GM23338 (cell line): ENCODE results near the gene MIOS. TPM values are rescaled to one million over a fixed set of nuclear protein-coding genes. Genes with fewer than 3 reads are reported as not detected.

Experiments used
- ATAC-seq: fragments of 200-7000 bp; cut with Tn5 transposase; 3 replicates; pipeline ENCODE4 v1.9.1; 2020
- DNase-seq: peaks from one replicate; pipeline ENCODE4 v3.0.0-alpha.2; 2015; ENCODE audit warnings: low spot score
- H2AFZ ChIP-seq: fragments of 200-600 bp; sonication (generic); 2 replicates; pipeline ENCODE4 v1.8.0; 2016; ENCODE audit warnings: antibody characterized with exemption, mild to moderate bottlenecking, moderate library complexity
- H3F3A ChIP-seq: fragments of 200-600 bp; sonication (generic); replicated peaks from 2 replicates; pipeline ENCODE4 v1.8.0; 2017; ENCODE audit warnings: antibody characterized with exemption, mixed run types, low read depth
- H3K27ac ChIP-seq: fragments of 200-600 bp; sonication (generic); 2 replicates; pipeline ENCODE4 v1.6.1; 2016; ENCODE audit warnings: low read depth
- H3K27me3 ChIP-seq: fragments of 200-600 bp; sonication (generic); 2 replicates; pipeline ENCODE4 v1.8.0; 2016; ENCODE audit warnings: mild to moderate bottlenecking, mixed run types, moderate library complexity; ENCODE audit not compliant: insufficient read depth
- H3K36me3 ChIP-seq: fragments of 200-600 bp; sonication (generic); 2 replicates; pipeline ENCODE4 v1.8.0; 2016; ENCODE audit warnings: mild to moderate bottlenecking; ENCODE audit not compliant: insufficient read depth
- H3K4me1 ChIP-seq: fragments of 200-600 bp; sonication (generic); 2 replicates; pipeline ENCODE4 v1.8.0; 2016; ENCODE audit warnings: mild to moderate bottlenecking, moderate library complexity; ENCODE audit not compliant: insufficient read depth
- H3K4me2 ChIP-seq: fragments of 200-600 bp; sonication (generic); 2 replicates; pipeline ENCODE4 v1.7.1; 2017; ENCODE audit warnings: mixed run types
- H3K4me3 ChIP-seq: fragments of 200-600 bp; sonication (generic); 2 replicates; pipeline ENCODE4 v1.6.1; 2016; ENCODE audit warnings: mixed run types
- H3K79me2 ChIP-seq: fragments of 200-600 bp; sonication (generic); replicated peaks from 2 replicates; pipeline ENCODE4 v1.8.0; 2017; ENCODE audit warnings: mild to moderate bottlenecking; ENCODE audit not compliant: insufficient read depth
- H3K9me2 ChIP-seq: fragments of 200-600 bp; sonication (generic); 2 replicates; pipeline ENCODE4 v1.8.0; 2017; ENCODE audit not compliant: insufficient read depth
- H4K20me1 ChIP-seq: fragments of 200-600 bp; sonication (generic); replicated peaks from 2 replicates; pipeline ENCODE4 v1.8.0; 2017; ENCODE audit warnings: mild to moderate bottlenecking; ENCODE audit not compliant: insufficient read depth
- H3K27ac Mint-ChIP-seq: 2 replicates; pipeline ENCODE4 v1.8.0; 2020; ENCODE audit warnings: inconsistent platforms, mild to moderate bottlenecking, moderate library complexity, mixed read lengths
- H3K27me3 Mint-ChIP-seq: 3 replicates; pipeline ENCODE4 v1.8.0; 2022; ENCODE audit warnings: low read depth, mild to moderate bottlenecking, moderate library complexity, mixed read lengths, inconsistent platforms; ENCODE audit not compliant: insufficient read depth, poor library complexity
- H3K36me3 Mint-ChIP-seq: 3 replicates; pipeline ENCODE4 v1.8.0; 2021; ENCODE audit warnings: low read depth, mild to moderate bottlenecking, inconsistent platforms, moderate library complexity, mixed read lengths
- H3K4me1 Mint-ChIP-seq: 3 replicates; pipeline ENCODE4 v1.8.0; 2020; ENCODE audit warnings: mild to moderate bottlenecking, inconsistent platforms, mixed read lengths
- H3K4me3 Mint-ChIP-seq: 3 replicates; pipeline ENCODE4 v1.8.0; 2021; ENCODE audit warnings: moderate library complexity, mild to moderate bottlenecking, inconsistent platforms, mixed read lengths
- H3K9me3 Mint-ChIP-seq: 3 replicates; pipeline ENCODE4 v1.8.0; 2020; ENCODE audit warnings: moderate library complexity, mild to moderate bottlenecking, inconsistent platforms, mixed read lengths
- EZH2phosphoT487 ChIP-seq: fragments of 200-600 bp; sonication (generic); IDR thresholded peaks from one replicate; pipeline ENCODE4 v1.8.1; 2018; ENCODE audit warnings: antibody characterized with exemption; ENCODE audit not compliant: unreplicated experiment
- NANOG ChIP-seq: IDR thresholded peaks from 2 replicates; pipeline ENCODE4 v1.6.1; 2016; ENCODE audit warnings: antibody characterized with exemption, borderline replicate concordance
- POLR2AphosphoS5 ChIP-seq: IDR thresholded peaks from 2 replicates; pipeline ENCODE4 v1.6.1; 2016; ENCODE audit warnings: antibody characterized with exemption, low read depth
- STAT1 ChIP-seq: IDR thresholded peaks from one replicate; pipeline ENCODE4 v1.6.1; 2016; ENCODE audit warnings: antibody characterized with exemption; ENCODE audit not compliant: unreplicated experiment
- polyA plus RNA-seq: library from polyadenylated mRNA; unstranded; fragments of >200 nt; fragmentation: Nextera tagmentation; extraction: Ambion mirVana; gene quantifications from 2 replicates; pipeline ENCODE4 v1.2.1, GENCODE V29; 2016
- total RNA-seq: library from RNA; depleted of rRNA; stranded (reverse); fragments of >200 nt; shearing (Covaris generic); gene quantifications from 2 replicates; pipeline ENCODE4 v1.2.3, GENCODE V29; 2014
- TF ChIP-seq, protein P1 (sequence below): fragments of 250-450 bp; sonication (Bioruptor Pico); IDR thresholded peaks from 2 replicates; pipeline ENCODE4 v1.5.0; 2020; ENCODE audit warnings: mild to moderate bottlenecking, moderate library complexity
- TF ChIP-seq, protein P2 (sequence below): IDR thresholded peaks from one replicate; pipeline ENCODE4 v1.6.1; 2018; ENCODE audit warnings: antibody characterized with exemption; ENCODE audit not compliant: unreplicated experiment

The MIOS gene
- total and polyA plus RNA-seq, 2 experiments from 2014 or later: 13.1 to 85.7 TPM

DNA sequence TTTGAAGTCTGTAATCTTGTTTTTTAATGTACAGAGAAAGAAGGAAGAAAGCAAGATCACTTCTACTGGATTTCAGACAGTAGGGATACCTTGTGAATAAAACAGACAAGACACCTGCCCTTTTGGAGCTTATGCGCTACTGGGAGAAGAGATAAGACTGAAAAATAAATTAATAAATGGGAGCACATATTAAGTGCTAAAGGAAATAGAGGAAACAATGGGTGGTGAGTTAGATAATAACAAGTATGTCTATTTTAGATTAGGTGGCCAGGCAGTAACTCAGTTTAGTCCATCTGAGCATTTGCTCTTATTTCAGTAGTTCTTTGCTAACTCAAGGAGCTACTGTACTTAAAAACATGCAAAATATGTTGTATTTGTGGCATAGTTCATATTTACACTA, 15.9 kb downstream of the MIOS start (continued):
- TF ChIP-seq, protein P1, sequence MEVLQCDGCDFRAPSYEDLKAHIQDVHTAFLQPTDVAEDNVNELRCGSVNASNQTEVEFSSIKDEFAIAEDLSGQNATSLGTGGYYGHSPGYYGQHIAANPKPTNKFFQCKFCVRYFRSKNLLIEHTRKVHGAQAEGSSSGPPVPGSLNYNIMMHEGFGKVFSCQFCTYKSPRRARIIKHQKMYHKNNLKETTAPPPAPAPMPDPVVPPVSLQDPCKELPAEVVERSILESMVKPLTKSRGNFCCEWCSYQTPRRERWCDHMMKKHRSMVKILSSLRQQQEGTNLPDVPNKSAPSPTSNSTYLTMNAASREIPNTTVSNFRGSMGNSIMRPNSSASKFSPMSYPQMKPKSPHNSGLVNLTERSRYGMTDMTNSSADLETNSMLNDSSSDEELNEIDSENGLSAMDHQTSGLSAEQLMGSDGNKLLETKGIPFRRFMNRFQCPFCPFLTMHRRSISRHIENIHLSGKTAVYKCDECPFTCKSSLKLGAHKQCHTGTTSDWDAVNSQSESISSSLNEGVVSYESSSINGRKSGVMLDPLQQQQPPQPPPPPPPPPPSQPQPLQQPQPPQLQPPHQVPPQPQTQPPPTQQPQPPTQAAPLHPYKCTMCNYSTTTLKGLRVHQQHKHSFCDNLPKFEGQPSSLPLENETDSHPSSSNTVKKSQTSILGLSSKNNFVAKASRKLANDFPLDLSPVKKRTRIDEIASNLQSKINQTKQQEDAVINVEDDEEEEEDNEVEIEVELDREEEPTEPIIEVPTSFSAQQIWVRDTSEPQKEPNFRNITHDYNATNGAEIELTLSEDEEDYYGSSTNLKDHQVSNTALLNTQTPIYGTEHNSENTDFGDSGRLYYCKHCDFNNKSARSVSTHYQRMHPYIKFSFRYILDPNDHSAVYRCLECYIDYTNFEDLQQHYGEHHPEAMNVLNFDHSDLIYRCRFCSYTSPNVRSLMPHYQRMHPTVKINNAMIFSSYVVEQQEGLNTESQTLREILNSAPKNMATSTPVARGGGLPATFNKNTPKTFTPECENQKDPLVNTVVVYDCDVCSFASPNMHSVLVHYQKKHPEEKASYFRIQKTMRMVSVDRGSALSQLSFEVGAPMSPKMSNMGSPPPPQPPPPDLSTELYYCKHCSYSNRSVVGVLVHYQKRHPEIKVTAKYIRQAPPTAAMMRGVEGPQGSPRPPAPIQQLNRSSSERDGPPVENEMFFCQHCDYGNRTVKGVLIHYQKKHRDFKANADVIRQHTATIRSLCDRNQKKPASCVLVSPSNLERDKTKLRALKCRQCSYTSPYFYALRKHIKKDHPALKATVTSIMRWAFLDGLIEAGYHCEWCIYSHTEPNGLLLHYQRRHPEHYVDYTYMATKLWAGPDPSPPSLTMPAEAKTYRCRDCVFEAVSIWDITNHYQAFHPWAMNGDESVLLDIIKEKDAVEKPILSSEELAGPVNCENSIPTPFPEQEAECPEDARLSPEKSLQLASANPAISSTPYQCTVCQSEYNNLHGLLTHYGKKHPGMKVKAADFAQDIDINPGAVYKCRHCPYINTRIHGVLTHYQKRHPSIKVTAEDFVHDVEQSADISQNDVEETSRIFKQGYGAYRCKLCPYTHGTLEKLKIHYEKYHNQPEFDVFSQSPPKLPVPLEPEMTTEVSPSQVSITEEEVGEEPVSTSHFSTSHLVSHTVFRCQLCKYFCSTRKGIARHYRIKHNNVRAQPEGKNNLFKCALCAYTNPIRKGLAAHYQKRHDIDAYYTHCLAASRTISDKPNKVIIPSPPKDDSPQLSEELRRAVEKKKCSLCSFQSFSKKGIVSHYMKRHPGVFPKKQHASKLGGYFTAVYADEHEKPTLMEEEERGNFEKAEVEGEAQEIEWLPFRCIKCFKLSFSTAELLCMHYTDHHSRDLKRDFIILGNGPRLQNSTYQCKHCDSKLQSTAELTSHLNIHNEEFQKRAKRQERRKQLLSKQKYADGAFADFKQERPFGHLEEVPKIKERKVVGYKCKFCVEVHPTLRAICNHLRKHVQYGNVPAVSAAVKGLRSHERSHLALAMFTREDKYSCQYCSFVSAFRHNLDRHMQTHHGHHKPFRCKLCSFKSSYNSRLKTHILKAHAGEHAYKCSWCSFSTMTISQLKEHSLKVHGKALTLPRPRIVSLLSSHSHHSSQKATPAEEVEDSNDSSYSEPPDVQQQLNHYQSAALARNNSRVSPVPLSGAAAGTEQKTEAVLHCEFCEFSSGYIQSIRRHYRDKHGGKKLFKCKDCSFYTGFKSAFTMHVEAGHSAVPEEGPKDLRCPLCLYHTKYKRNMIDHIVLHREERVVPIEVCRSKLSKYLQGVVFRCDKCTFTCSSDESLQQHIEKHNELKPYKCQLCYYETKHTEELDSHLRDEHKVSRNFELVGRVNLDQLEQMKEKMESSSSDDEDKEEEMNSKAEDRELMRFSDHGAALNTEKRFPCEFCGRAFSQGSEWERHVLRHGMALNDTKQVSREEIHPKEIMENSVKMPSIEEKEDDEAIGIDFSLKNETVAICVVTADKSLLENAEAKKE (CRISPR knock-in tag): no peak
- TF ChIP-seq STAT1 (no peak), NANOG (no peak), POLR2AphosphoS5 (no peak)

DNA sequence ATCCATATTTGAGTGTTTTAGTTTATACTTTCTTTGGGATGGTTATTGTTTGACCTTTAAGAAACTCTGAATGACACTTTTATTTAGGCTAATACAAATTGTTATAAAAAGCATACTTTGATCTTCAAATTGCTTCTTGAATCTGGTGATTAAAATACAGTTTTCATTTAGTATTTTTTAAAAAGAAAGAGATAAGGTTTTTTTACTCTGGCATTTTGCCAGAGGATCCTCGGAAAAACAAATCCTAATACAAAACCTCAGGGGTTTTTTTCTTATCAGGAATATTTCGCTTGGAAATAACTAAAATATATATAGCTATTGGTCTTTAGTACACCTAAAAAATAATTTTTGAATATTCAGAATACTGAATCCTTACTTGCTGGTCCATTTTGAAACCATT, 17.0 kb downstream of the MIOS start:
- no peaks in the 10 kb centered on the region for H3K4me1 ChIP-seq
- no peak overlapping the region for H3K27ac Mint-ChIP-seq
- no peak overlapping the region for H3K4me3 Mint-ChIP-seq
- H3K36me3 Mint-ChIP-seq: peaks cover 16% of the 10 kb centered on the region; the same call in 2 of the 3 replicates
- no peak overlapping the region for H3K27ac ChIP-seq
- no peak overlapping the region for H3K4me2 ChIP-seq
- H3K36me3 ChIP-seq: no peaks in the 10 kb centered on the region
- no peak overlapping the region for H3K4me3 ChIP-seq
- no peak for DNase-seq
- peaks cover 9% of the 10 kb centered on the region for H3K4me1 Mint-ChIP-seq
- peaks cover 6% of the 10 kb centered on the region; the same call in 1 of the 2 replicates for H3K79me2 ChIP-seq
- no peak overlapping the region for H2AFZ ChIP-seq
- no peaks in the 10 kb centered on the region for H3K27me3 Mint-ChIP-seq
- no peaks in the 10 kb centered on the region for H3K9me2 ChIP-seq
- H3F3A ChIP-seq: no peaks in the 10 kb centered on the region
- no peaks in the 10 kb centered on the region for H3K9me3 Mint-ChIP-seq
- no peaks in the 10 kb centered on the region for H4K20me1 ChIP-seq
- no peak for ATAC-seq
- no peaks in the 10 kb centered on the region for H3K27me3 ChIP-seq
- TF ChIP-seq EZH2phosphoT487 (no peak), NANOG (no peak), STAT1 (no peak), POLR2AphosphoS5 (no peak)
- TF ChIP-seq, protein P2, sequence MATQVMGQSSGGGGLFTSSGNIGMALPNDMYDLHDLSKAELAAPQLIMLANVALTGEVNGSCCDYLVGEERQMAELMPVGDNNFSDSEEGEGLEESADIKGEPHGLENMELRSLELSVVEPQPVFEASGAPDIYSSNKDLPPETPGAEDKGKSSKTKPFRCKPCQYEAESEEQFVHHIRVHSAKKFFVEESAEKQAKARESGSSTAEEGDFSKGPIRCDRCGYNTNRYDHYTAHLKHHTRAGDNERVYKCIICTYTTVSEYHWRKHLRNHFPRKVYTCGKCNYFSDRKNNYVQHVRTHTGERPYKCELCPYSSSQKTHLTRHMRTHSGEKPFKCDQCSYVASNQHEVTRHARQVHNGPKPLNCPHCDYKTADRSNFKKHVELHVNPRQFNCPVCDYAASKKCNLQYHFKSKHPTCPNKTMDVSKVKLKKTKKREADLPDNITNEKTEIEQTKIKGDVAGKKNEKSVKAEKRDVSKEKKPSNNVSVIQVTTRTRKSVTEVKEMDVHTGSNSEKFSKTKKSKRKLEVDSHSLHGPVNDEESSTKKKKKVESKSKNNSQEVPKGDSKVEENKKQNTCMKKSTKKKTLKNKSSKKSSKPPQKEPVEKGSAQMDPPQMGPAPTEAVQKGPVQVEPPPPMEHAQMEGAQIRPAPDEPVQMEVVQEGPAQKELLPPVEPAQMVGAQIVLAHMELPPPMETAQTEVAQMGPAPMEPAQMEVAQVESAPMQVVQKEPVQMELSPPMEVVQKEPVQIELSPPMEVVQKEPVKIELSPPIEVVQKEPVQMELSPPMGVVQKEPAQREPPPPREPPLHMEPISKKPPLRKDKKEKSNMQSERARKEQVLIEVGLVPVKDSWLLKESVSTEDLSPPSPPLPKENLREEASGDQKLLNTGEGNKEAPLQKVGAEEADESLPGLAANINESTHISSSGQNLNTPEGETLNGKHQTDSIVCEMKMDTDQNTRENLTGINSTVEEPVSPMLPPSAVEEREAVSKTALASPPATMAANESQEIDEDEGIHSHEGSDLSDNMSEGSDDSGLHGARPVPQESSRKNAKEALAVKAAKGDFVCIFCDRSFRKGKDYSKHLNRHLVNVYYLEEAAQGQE: no peak
- TF ChIP-seq, protein P1 (CRISPR knock-in tag): no peak
